GM18951 (cell line): ENCODE data around the gene THOC7.

Source experiments
- POLR2A ChIP-seq: IDR thresholded peaks from 4 replicates; pipeline ENCODE4 v1.6.1; 2011; ENCODE audit warnings: mild to moderate bottlenecking; ENCODE audit not compliant: insufficient read length, insufficient read depth; ENCODE audit errors: extremely low read depth
- in situ Hi-C: fragments of 300-500 bp; cut with MboI; formaldehyde crosslinking; loops from one replicate; pipeline ENCODE4 v1.12.0; 2022; ENCODE audit warnings: low sequenced_read_pairs, mixed read lengths, inconsistent platforms; ENCODE audit not compliant: unreplicated experiment

Gene THOC7

GRCh38 chr3:63869940-63870614, 6.5 kb upstream of the THOC7 start:
- in situ Hi-C loops = no loop called here
- TF ChIP-seq POLR2A = no peak

DNA sequence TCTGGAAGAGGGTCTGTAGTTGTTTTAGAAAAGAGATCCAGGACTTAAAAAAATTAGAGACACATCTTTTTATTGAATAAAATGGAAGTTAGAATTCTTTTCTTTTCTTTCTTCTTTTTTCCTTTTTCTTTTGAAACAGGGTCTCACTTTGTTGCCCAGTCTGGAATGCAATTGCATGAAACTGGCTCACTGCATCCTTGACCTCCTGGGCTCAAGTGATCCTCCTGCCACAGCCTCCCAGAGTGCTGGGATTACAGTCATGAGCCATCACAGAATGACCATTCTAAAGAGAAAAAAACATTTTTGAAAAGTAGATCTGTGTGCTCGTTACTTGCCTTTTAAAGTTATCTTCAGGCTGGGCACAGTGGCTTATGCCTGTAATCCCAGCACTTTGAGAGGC, 3.6 kb upstream of the THOC7 start:
- in situ Hi-C loops = no loop called here

DNA sequence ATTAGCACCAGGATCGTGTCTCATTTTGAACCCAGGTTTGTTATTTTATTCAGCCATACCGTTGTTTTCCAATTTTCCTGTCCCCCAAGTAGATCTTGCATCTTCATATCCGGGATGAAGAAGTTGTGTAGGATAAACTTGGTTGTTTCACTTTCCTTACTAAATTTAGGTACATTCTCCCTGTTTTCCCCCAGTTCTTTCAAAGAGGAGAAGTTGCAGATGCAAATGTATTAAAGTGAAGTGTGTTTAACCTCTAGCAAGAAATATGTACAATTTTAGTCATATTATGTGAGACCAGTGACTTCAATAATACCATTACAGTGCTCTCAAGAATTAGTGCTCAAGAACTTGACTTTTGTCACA, 1.3 kb upstream of the THOC7 start:
- no peak for TF ChIP-seq POLR2A
- in situ Hi-C loops = no loop called here

More for the DNA sequence above, 3.6 kb upstream of the THOC7 start:
- no peak for TF ChIP-seq POLR2A

- TF ChIP-seq POLR2A = peak; percentile 51
- in situ Hi-C loops = no loop called here
Observed at GRCh38 chr3:63864008-63864964, 681 bp upstream of the THOC7 start.

- no peak for TF ChIP-seq POLR2A
- in situ Hi-C loops = no loop called here
Observed at GRCh38 chr3:63862804-63863149, 828 bp downstream of the THOC7 start.

- in situ Hi-C loops = no loop called here
Observed at GRCh38 chr3:63861306-63861705, 2.3 kb downstream of the THOC7 start.

DNA sequence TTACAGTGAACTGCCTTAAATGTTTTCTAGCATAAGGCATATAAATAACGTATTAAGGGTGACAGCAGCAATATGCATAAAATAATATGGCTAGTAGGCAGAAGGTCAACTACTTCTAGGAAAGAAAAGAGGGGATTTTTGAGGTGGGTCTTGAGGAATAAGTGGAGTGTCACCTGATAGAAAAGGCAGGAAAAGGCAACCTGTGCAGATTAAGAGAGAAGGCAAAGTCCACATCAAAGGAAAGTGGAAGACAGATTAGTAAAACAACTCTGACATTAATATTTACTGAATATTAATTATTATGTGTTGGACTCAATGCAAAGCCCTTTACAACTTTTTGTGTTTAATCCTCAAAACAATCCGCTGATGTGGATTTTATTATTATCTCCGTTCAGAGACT, 2.8 kb downstream of the THOC7 start:
- in situ Hi-C loops = no loop called here
- no peak for TF ChIP-seq POLR2A

More at GRCh38 chr3:63861306-63861705, 2.3 kb downstream of the THOC7 start:
- TF ChIP-seq POLR2A = no peak

DNA sequence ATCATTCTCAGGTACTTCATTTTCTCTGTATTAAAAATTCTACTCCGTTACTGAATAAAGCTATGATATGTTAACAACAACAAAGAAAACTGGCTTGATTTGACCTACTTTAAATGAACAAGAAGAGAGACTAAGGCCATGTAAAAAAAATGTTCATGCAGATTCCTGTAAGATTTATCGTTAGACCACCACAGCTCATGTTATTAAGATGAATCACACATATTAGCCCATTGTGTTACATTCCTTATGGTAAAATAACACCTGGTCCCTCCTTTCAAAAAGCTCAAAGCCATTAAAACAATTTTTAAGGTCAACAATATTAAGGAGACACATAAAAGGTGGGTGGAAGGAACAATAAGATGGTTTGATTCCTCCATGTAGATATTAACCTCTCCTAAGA, 6.3 kb downstream of the THOC7 start:
- no peak for TF ChIP-seq POLR2A
- in situ Hi-C loops = no loop called here

GRCh38 chr3:63855333-63855940, 8.2 kb downstream of the THOC7 start:
- no peak for TF ChIP-seq POLR2A
- in situ Hi-C loops = no loop called here

DNA sequence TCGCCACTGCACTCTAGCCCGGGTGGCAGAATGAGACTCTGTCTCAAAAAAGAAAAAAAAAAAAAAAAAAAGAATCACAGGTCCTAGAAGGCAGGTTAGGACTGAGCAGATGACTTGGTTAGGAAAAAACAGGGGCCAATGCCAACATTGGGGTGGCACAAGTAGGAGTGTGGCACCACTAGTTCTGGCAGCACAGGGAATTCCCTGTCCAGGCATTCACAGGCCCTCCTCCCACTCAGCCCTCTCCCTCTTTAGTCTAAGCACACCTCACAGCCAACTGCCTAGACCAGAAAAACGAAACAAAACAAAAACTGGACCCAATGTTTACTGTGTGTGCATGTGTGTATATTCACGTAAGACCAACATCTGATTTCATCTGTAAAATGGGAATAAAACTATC, 10.5 kb downstream of the THOC7 start:
- in situ Hi-C loops = no loop called here
- TF ChIP-seq POLR2A = no peak

- TF ChIP-seq POLR2A = no peak
Observed at GRCh38 chr3:63851287-63851686, 12.3 kb downstream of the THOC7 start.

DNA sequence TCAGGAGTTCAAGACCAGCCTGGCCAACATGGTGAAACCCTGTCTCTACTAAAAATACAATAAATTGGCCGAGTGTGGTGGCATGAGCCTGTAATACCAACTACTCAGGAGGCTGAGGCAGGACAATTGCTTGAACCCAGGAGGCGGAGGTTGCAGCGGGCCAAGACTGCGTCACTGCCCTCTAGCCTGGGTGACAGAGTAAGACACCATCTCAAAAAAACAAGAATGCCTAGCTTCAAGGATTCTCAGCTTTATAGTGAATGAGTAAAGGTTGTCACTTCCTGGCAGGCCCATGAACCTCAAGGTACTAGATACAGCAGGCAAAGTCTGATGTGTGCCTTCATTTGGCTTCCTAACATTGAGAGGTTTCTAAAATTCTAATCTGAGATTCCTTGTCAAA, 14.4 kb downstream of the THOC7 start:
- no peak for TF ChIP-seq POLR2A
- in situ Hi-C loops = no loop called here

More at GRCh38 chr3:63851287-63851686, 12.3 kb downstream of the THOC7 start:
- in situ Hi-C loops = no loop called here

GRCh38 chr3:63847718-63848450, 15.7 kb downstream of the THOC7 start:
- TF ChIP-seq POLR2A = no peak
- in situ Hi-C loops = no loop called here
